ENCODE measurements around the gene PNRC2. TPM values are rescaled to one million over a fixed set of nuclear protein-coding genes. Genes with fewer than 3 reads are reported as not detected.
"Not testable (repeated sequence)": the region's sequence is repeated elsewhere in the genome, so short reads cannot be mapped to it uniquely, and the experiment has no call there.

Gene PNRC2
- total and polyA plus RNA-seq, 8 donors = 79.0 to 266 (median 238) TPM

DNA sequence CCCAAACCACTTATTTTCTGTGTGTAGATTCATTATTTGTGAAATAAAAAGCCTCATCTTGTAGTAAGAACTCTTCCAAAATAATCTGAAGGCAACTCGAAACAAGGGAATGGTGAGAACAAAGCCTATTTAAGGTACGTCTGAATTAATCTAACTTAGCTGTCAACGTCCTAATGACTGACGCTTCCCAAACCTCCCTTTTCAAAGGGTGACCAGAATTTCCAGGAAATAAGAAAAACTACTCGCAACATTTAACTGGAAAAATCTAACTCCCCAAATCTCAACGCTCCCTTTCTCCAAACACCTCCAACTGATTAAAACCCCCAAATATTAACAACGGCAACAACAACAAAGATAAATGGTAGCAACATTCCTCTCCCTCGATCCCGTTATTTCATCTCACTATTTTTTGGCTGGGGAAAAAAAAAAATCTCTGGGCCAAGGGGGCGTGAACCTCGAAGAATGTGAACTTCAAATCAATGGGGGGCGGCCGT lies 19.8 kb downstream of the PNRC2 start:
- H3K27ac ChIP-seq = peak overlapping the region; percentile 97
- intact Hi-C loops (cut with DNase I) = no loop called here
- H3K36me3 ChIP-seq = peaks cover 0 to 7% of the 10 kb centered on the region in 2 donors
- TF ChIP-seq CTCF (IDR thresholded peaks at IDR 0.05) = no peak
- H3K4me3 ChIP-seq = peak overlapping the region; percentile 77 to 94
- H3K9me3 ChIP-seq = no peaks in the 10 kb centered on the region
- DNase-seq = no peak
- no peak for ATAC-seq
- no peaks in the 10 kb centered on the region for H3K27me3 ChIP-seq
- H3K4me1 ChIP-seq = peaks cover 30 to 51% of the 10 kb centered on the region in 2 donors

- intact Hi-C loops (cut with DNase I) = no loop called here
- H3K4me3 ChIP-seq = peak within 1 kb of the TSS; percentile 77 to 94
- no peaks in the 10 kb centered on the region for H3K9me3 ChIP-seq
- ATAC-seq (peak; percentile 94), DNase-seq (peak; percentile 98 to 100 (median 99))
- no peaks in the 10 kb centered on the region for H3K27me3 ChIP-seq
- peak within 1 kb of the TSS; percentile 97 for H3K27ac ChIP-seq
- H3K4me1 ChIP-seq = peaks cover 30 to 51% of the 10 kb centered on the region in 2 donors
- no peaks in the 10 kb centered on the region for H3K36me3 ChIP-seq
- TF ChIP-seq CTCF (IDR thresholded peaks at IDR 0.05) = peak in 1 of 2 donors; percentile 51
These were observed 20.5 kb downstream of the PNRC2 start, which contains the start of gene SRSF10 for GRCh38 chr1:23979881-23980727. SRSF10 (minus strand) TSS chr1:23980327; CDS start chr1:23980255, 72 bp downstream.

GRCh38 chr1:23980728-23981070 lies 21.1 kb downstream of the PNRC2 start:
- Histone ChIP-seq H3K4me3 (peak overlapping the region; percentile 77 to 94), H3K36me3 (no peaks in the 10 kb centered on the region), H3K4me1 (peaks cover 30 to 46% of the 10 kb centered on the region in 2 donors), H3K27me3 (no peaks in the 10 kb centered on the region), H3K27ac (peak overlapping the region; percentile 97), H3K9me3 (no peaks in the 10 kb centered on the region)
- no peak for DNase-seq
- no peak for TF ChIP-seq CTCF (IDR thresholded peaks at IDR 0.05)
- intact Hi-C loops (cut with DNase I) = no loop called here
- peak; percentile 5 for ATAC-seq

GRCh38 chr1:23984417-23985186 lies 25.0 kb downstream of the PNRC2 start:
- peak in 2 of 4 donors; percentile 59 to 78 for DNase-seq
- no peaks in the 10 kb centered on the region for H3K36me3 ChIP-seq
- no peak overlapping the region for H3K4me3 ChIP-seq
- H3K27ac ChIP-seq = peak overlapping the region; percentile 57 to 61
- no peaks in the 10 kb centered on the region for H3K9me3 ChIP-seq
- no peaks in the 10 kb centered on the region for H3K27me3 ChIP-seq
- TF ChIP-seq CTCF (IDR thresholded peaks at IDR 0.05) = no peak
- H3K4me1 ChIP-seq = peaks cover 7 to 8% of the 10 kb centered on the region in 2 donors
- intact Hi-C loops (cut with DNase I) = no loop called here
- no peak for ATAC-seq

DNA sequence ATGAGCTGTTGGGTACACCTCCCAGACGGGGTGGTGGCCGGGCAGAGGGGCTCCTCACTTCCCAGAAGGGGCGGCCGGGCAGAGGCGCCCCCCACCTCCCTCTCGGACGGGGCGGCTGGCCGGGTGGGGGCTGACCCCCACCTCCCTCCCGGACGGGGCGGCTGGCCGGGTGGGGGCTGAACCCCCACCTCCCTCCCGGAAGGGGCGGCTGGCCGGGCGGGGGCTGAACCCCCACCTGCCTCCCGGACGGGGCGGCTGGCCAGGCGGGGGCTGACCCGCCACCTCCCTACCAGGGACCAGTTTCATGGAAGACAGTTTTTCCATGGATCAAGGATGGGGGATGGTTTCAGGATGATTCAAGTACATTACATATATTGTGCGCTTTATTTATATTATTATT lies 27.4 kb downstream of the PNRC2 start:
- H3K27ac ChIP-seq; DNase-seq; ATAC-seq; H3K4me3 ChIP-seq; H3K36me3 ChIP-seq; H3K9me3 ChIP-seq; H3K4me1 ChIP-seq; H3K27me3 ChIP-seq; intact Hi-C loops (cut with DNase I): not testable (repeated sequence)

All from left lung (tissue), 10 donors.